ENCODE results near the gene INIP.

DNA sequence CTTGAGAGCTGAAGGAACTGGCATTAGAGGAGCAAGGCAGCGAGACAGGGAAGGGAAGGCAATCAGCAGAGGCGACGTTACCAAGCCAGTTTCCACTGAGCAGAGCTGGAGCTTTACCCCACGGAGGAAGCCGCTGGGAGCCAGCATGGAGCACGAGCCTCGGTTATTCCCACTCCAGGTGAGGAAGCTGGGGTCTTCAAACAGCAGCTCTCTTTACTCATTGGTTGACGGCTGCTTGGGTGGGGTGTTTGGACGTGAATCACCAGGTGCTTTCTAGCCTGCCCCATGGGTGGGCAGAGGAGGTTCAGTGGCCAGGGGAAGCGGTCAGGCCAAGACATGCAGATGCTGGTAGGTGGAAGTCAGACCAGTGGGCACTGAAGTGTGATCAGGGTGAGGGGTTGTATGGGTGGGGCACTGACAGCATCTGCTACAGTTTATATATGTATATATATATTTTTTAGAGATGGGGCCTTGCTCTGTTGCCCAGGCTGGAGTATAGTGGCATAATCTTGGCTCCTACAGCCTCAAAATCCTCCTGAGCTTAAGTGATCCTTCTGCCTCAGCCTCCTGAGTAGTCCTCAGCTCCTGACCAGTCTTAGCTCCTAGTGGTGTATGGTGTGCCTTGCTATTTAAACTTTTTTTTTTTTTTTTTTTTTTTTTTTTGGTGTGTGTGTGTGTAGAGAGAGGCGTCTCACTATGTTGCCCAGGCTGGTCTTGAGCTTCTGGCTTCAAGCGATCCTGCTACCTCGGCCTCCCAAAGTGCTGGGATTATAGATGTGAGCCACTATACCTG lies 45.0 kb upstream of the INIP start:
- TF ChIP-seq, protein P1, sequence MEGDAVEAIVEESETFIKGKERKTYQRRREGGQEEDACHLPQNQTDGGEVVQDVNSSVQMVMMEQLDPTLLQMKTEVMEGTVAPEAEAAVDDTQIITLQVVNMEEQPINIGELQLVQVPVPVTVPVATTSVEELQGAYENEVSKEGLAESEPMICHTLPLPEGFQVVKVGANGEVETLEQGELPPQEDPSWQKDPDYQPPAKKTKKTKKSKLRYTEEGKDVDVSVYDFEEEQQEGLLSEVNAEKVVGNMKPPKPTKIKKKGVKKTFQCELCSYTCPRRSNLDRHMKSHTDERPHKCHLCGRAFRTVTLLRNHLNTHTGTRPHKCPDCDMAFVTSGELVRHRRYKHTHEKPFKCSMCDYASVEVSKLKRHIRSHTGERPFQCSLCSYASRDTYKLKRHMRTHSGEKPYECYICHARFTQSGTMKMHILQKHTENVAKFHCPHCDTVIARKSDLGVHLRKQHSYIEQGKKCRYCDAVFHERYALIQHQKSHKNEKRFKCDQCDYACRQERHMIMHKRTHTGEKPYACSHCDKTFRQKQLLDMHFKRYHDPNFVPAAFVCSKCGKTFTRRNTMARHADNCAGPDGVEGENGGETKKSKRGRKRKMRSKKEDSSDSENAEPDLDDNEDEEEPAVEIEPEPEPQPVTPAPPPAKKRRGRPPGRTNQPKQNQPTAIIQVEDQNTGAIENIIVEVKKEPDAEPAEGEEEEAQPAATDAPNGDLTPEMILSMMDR (IDR thresholded peaks at IDR 0.05 in 4 of 5, conservative IDR thresholded peaks at IDR 0.05 in 1 of 5), result no peak
- TF ChIP-seq POLR2A (IDR thresholded peaks at IDR 0.05), result no peak
